Non-pigmented ciliary epithelial cell (primary cell): ENCODE results near the gene SLC66A1.

Source experiments
- DNase-seq: peaks from one replicate; pipeline ENCODE4 v3.0.0-alpha.2; 2010; ENCODE audit warnings: low read depth

SLC66A1 gene

DNA sequence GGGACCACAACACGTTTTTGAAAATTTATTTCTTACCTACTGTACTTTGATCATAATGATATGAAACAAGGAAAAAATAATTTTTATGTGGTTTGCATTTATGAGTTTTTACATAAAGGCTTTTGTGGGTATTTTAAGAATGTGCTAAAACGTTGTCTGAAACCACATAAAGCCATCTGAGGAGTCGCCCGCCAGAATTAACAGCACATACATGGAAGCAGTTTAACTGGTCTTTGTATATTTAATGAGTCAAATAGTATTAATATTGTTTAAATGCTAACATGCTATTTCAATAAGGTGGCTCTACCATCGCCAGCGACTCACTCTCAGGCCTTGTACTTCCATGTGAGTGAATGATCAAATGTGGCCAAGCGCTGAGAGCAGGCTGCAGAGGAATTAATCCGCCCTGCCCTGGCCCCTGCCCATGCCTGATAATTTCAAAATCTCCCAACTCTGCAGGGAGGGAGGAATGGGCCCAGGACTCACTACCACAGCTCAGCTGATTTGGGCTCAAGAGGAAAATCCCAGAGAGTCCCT, 49.6 kb downstream of the SLC66A1 start:
- no peak for DNase-seq

DNA sequence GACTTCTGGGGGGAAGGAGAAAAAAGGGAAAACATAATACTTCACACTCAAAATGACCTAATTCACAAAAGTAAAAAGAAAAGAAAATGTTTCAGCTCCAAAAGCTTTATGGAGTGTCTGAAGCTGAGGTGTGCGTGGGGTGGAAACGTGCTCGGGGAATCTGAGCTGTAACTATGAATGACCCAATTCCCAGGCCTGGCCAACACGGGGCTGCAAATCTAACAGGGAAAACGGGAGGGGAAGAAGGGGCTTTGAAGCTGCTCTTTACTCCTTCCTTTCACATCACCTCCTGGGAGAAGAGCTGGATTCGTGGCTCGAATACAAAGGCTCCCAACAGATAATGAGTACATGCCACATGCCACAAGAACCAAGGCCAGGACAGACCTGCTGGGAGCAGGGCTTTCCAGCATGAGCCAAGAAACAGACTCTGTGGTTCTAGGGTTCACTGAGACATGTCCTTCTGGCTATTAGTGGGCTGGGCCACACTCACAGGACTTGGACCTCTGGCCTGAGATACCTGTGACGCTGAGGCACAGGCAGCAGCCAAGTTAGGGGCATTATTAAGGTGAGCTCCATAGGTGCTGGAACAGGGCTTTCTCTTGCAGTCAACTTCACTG, 51.5 kb downstream of the SLC66A1 start:
- DNase-seq: no peak

DNA sequence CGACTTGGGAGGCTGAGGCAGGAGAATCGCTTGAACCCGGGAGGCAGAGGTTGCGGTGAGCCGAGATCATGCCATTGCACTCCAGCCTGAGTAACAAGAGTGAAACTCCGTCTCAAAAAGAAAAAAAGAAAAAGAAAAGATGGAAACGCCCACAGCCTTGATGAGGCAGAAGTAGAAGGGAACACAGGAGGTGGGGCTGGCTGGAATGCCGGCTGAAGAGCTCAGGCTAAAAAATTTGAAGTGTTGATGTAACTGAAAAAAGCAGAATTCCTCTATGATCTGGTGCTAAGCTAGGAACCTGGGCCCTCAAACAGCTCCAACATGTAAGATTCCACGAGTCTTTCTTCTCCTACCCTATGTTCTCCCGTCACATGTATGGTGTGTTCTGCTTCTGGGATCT, 53.6 kb downstream of the SLC66A1 start:
- no peak for DNase-seq

DNA sequence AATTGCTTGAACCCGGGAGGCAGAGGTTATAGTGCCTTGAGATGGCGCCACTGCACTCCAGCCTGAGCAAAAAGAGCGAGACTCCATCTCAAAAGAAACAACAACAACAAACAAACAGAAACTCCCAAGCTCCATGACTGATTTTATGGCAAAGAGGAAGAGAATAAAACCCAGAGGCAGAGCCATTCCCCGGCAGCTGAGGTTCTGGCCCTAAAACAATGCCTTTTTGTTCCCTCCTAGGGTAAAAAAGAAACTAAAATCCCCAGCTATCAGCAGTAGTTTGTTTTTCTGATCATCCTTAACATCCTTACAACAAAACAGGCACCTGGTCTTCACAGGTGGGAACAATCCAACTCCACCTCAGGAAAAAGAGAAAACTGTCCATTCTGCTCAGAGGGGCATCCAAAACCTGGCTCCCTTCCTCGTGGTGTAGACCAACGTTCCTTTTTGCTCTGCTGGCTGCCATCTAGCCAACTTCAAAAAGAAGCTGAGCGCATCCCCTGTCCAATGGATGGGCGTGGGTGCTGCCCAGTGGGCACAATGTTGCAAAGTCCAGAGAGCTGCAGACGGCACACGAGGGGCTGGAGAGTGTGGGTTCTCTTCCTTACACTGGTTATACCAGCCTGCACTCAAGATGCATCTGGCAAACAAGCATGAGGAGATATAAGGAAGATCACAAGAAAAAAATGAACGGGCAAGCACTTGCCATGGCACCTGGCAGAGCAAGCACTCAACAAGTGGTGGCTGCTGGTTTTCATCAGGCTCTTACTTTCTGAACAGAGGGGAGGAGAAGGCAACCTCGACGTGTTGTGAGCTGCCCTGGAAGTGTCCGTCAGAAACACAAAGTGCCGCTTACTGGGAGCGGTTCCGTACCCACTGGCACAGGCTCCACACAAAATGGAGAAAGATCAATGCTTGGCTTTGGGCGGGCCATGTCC, 54.7 kb downstream of the SLC66A1 start:
- no peak for DNase-seq

DNA sequence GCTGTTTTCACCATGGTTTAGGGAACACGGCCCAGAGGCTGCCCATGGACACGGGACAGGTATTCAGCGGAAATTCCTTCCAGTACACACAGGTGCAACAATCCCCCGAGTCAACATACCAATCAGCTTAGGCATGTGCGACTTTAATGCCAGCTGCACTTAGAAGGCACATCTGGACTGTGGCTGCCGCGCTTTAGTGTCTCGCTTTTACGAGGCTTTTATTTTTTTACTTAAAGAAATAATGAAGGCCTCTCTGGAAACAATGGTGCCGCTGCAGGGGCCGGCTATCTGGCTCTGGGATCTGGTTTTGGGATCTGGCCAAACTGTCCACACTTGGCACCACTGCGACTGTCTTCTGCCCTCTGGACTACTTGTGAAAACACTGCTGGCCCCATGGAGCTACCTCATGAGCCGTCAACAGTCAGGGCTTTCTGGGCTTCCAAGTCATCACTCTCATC, 55.5 kb downstream of the SLC66A1 start:
- DNase-seq: no peak

DNA sequence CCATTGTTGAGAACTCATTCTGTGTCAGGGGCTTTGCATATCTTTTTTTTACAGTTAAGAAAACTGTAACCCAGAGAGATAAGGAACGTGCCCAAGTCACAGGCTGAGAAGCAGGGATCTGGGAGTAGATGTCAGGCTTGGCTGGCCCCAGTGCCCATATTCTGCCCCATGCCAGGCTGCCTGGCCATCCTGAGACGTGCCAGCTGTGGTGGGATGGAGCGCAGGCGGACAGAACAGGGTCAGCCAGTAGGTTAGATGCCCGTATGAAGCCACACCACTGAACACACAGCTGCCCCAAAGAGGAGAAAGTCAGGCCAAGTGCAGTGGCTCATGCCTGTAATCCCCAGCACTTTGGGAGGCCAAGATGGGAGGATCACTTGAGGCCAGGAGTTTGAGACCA, 55.9 kb downstream of the SLC66A1 start:
- no peak for DNase-seq

DNA sequence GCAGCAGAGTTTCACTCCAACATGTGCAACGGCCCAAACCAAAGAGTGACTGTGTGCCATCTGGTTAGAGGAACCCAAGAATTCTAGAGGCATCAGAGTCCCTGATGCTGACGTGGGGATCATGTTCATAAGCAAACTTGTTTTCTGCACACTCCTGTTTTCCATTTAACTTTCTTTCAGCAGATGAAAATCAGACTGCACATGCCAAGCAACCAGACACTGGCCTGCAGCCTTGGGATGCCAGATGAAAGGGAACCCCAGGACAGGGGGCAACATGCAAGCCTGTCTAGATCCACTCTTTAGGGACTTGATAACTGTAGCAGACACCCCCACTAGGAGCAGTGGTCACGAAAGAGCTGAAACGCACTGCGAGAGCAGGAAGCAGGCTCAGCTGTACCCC, 56.8 kb downstream of the SLC66A1 start:
- DNase-seq: no peak

DNA sequence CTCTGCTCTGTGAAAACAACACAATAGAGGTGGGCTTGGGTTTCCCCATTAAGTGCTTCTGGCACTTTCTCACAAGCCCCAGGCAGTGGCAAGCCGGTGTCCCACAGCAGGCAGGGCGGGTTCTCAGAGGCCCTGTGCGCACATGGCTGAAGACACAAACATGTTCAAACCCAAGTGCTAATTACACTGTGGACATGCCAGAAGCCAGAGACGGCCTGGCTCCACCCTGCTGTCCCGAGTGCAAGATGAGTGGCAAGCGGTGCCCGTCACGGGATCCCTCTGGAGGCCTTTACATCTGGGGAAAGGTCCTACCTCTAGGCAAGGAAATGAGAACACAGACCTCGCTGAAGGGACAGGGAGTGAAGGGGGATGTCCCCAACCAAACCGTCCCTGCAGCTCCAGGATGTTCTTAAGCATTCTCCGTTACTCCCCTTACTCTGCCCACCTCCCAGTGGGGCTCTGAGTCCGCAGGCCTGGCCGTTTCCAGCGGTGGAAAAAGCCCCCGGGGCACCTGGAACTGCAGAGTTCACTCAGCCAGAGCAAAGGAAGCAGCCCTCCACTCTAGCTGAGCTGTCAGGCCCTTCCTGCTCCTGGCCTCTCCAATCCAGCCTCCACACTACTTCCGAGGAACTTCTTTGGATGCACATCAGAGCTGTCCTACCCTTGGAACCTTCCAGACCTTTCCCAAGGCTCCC, 57.4 kb downstream of the SLC66A1 start:
- DNase-seq: no peak

DNA sequence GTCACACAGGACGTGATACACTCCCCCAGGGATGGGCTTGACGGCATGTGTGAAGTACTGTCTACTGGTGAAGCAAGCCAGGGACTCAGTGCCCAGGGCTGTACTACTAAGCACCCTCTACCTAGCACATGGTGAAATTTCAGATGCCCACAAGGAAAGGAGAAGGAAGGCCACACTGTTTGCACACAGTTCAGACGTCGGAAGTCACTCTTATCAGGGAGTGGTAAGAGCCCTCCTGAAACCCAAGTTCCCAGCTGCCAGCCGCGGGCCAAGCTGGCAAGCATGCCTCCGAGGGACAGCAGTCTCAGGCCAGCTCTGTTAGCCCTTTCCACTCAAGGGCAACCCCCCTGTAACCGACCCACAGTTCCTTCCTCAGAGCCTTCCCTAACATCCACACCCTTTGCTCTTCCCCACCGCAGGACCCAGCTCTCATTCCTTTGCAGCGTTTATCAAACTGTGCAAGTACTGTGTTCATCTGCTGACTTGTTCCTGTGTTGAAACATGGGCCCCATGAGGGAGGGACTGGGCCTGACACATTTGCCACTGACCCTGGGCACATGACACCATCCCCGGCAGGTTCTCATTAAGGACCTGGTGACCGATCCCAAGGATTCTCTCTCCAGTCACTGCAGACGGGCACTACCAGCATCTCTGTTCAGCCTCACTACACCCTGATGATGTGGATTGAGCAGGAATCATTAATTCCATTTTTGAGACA, 58.5 kb downstream of the SLC66A1 start:
- DNase-seq: no peak

DNA sequence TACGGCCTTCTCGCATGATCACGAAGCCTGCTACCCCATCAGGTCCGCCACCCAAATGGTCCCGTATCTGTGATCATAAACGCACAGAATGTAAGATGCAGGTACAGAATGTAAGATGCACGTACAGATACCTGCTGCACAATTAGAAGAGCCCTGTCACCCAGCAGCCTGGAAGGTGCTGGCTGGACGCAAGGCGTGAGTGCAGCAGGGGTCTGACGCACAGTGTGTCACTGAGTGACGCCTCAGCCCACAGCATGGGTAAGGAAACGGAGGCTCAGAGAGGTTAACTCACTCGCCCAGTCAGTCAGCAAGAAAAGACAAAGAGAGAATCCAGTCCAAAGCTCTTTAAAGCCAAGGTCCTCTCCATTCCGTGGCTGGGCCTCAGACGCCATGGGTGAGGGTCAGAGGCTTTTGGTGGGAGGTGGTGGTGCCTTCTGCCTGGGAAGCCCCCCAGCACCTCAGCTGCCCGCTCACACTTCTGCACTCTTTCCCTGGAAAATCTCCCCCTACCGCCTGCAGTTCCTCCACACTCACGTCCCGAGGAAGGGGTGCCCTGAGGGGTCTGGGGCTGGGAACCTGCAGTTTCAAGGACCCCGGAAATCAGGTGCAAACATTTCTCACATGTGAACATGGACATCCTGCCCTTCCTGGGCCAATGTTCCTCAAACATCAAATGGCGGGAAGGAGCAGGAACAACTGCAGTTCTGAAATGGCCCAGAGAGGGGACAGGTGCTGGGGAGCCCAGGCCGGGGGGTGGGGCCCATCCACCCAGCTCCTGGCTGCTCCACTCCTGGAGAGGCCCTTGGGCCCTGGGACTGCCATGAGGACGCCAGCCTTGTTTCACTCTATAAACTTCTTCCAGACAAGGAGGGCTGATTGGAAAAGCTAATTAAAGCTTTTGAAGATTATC, 59.4 kb downstream of the SLC66A1 start:
- DNase-seq: no peak

DNA sequence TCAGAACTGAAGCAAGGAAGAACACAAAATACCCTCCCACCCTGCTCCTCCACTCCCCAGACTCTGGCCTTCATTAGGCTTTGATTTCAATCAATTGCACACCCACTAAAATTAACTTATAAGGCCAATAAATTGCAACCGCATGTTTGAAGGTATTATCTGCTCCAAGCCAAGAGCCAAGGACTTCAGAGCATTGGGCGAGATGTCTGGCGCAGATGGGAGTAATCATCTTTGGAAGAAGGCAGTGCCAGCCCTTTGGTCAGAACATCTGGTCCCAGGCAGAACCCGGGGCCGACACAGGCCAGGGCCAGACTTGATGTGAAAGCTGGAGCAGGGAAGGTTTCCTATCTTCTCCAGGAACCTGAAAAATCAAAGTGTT, 60.0 kb downstream of the SLC66A1 start:
- no peak for DNase-seq

DNA sequence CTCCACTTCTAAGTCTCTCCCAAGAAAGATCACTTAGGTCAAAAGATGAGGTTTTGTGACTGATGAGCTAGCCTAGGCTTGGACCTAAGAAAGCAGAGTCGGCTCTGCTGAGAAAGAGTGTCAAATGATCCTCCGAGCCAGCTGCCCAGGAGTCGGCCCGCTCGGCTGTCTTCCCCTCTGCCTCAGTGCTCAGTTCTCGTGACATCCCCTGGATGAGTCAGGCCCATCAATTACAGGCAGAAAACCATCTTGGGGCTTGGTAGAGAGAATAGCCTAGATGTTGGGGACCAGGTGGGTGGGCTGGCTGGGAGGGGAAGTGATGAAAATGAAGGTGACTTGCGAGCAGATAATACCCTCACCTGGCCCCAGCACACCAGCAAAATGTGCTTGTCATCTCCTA, 60.5 kb downstream of the SLC66A1 start:
- DNase-seq: no peak

DNA sequence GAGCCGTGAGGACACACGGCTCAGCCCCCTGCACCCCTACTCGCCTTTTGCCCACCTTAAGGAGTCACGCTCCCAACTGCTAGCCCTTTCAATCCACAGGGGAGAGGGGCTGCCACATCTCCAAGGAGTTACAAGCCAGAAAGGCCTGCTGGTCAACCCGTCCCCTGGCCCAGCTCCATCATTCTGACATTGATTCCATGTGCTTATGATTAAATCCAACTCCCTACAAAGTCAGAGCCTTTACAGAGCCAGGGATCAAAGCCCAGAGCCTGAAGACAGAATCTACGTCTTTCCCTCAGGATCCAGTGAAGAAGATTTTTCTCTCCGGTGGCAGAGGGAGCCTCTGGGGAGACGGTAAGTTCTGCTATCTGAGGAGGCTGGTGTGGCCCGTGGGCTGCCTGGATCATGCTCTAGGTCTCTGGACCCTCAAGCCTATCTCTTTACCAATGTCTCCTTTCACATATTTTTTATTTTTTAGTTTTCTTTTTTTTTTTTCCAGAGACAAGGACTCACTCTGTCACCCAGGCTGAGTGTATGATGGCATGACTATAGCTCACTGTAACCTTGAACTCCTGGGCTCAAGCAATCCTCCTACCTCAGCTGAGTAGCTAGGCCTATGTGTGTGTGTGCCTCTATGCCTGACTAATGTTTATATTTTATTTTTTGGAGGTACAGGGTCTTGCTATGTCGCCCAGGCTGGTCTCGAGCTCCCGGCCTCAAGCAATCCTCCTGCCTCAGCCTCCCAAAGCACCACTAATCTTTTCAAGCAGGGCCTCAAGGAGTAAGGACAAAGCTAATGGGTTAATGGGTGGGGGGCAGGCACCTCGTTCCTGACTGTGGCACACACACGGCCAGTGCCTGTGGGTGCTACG, 61.3 kb downstream of the SLC66A1 start:
- DNase-seq: no peak

DNA sequence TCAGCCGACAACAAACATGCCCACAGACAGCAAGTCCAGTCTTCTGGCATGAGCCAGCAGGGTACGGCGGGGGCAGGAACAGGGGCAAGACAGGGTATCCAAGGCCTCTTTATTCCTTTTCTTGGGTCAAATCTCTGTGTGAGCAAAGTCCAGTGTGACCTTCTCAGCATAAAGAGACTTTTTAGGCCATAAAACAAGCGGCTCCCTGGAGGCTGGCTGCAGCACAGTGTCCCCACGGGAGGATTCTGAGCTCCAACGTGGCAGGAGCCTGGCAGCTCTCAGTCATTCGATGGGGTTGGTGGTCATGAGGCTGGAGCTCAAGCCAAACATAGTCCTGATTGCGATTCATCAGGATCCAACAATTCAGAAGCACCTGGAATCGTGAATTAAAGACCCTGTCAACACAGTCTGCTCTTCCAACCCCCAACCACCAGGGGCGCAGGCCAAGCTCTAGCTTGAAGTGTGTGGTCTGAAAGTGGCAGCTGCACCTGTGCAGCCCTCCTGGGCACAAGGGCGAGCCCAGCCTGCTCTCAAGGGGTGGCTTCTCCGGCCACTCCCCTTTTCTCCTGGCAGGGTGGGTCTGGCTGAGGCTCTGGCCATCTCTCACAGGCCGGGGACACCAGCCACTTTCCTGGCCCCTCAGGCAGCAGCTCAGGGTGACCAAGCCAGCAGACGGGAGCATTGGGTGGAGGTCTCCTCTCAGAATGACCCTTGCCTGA, 62.1 kb downstream of the SLC66A1 start:
- no peak for DNase-seq

DNA sequence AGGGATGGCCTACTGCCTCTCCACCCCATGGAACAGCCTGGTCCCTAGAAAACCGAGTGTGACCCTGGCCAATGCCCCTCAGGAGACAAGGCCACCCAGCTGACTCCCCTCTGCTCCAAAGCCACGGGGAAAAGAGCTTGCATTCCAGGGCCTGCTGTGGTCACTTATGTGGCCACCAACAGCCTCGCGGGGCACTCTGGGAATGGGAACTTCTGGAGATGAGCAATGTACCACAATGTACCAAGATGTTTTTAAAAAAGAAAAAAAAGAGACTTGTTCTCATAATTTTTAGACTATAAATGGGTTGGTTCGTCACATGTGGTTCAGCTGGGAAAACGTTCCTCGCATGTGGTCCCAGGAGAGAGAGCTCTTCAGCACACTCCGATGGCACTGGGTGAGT, 62.8 kb downstream of the SLC66A1 start:
- no peak for DNase-seq

DNA sequence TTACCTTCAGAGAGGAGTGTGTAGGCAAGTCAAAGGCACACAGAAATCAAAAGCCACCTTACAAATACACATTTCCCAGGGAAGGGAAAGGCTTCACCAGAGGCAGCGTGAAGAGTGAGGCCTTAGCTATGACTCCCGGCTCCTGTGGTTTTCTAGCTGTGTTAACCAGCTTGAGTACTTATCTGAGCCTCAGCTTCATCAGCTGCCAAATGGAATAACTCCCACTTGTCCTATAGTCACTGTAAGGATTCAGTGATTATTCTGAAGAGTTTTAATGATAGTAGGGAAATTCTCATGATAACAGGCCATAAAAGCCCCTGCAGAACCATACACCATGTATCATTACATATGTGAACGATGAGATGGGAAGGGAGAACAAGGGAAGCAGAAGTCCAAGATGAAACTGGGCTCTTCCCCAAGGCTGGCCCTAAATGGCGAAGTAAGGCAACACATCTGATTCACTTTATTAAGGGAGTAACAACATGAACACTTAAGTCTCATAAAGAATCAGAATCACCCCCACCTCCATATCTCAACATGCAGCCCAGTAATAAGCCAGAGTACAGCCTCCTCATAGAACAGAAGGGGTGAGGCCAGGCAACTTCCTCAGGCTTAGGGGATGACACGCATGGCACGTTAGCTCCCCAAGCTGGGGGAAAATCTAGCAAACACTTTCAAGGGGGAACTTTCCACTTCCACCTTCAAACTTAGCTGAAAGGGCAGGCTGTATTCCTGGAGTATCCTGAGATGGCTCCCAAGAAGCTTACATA, 63.7 kb downstream of the SLC66A1 start:
- DNase-seq: no peak

DNA sequence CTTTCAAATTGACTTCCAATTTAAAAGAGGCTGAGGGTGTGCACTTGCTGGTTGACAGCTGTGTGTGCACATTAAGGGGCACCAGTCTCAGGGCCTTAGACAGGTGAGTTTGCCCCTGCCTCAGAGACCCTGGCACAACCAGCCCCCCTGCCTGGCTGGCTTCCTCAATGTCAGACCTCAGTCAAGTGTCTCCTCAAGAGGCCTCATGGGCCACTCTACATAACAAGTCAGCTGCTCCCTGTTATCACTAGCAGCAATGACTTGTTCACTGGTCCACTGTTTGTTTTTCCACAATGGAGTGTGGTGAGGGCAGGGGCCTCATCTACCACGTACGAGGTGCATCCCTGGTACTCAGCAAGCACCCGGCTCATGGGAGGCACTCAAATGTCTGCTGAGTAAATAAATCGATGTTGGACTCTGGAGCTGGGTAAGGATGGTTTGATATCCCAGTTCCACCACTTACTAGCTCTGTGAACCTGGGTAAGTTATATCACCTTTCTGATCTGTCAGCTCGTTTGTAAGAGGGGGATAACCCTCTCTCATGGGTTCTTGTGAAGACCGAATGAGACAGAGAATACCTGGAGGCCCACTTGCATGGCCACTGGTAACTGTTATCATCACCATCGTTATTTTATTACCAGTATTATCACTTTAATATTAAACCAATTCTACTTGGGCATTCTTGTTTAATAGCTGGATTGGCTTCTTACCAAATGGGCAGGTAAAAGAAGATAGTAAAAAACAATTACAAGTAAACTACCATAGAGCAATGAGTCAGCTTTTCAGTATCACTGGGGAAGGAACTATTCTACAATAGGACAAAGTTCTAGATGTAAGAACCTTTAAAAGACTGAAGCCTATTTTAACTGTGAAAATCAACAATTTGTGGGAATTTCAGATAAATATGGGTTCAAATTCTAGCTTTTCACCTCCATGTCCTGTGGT, 64.6 kb downstream of the SLC66A1 start:
- no peak for DNase-seq
